CD4-positive, CD25-positive, alpha-beta regulatory T cell (primary cell): ENCODE results near the gene NUP58. TPM values are rescaled to one million over a fixed set of nuclear protein-coding genes. Genes with fewer than 3 reads are reported as not detected.
A peak's percentile ranks its signal among the peaks of the same experiment; 100 is the strongest.

ENCODE experiments used
- ATAC-seq, 2 donors: fragments of 150-1000 bp; cut with Tn5 transposase; one replicate each; pipeline ENCODE4 v1.10.0; 2021; ENCODE audit warnings: low read depth in 2 of 2, moderate number of reproducible peaks in 2 of 2, moderate library complexity in 1 of 2
- DNase-seq, 3 donors: peaks; one replicate each; pipeline versions ENCODE4 v3.0.0 to v3.0.0-alpha.2; 2012 to 2022; ENCODE audit warnings: mixed read lengths in 1 of 3
- H3K27ac ChIP-seq: one replicate; pipeline ENCODE4 v1.7.0; 2013; ENCODE audit warnings: mild to moderate bottlenecking, low read length; ENCODE audit not compliant: insufficient read depth, poor library complexity, severe bottlenecking
- H3K27me3 ChIP-seq: one replicate; pipeline ENCODE4 v1.7.0; 2013; ENCODE audit warnings: low read length; ENCODE audit not compliant: control insufficient read depth, insufficient read depth
- H3K36me3 ChIP-seq: one replicate; pipeline ENCODE4 v1.7.0; 2013; ENCODE audit warnings: mild to moderate bottlenecking, low read length, moderate library complexity; ENCODE audit not compliant: control insufficient read depth, insufficient read depth
- H3K4me1 ChIP-seq: 2 replicates; pipeline ENCODE4 v1.7.0; 2013; ENCODE audit warnings: mild to moderate bottlenecking, low read length; ENCODE audit not compliant: insufficient read depth, control insufficient read depth, poor library complexity, severe bottlenecking
- H3K4me3 ChIP-seq: one replicate; pipeline ENCODE4 v1.7.0; 2013; ENCODE audit warnings: low read depth, mild to moderate bottlenecking, low read length, moderate library complexity
- H3K9me3 ChIP-seq, 2 experiments: 1 replicate in 1 of 2; 2 replicates in 1 of 2; pipeline ENCODE4 v1.7.0; 2013; ENCODE audit warnings: low read length in 2 of 2, mild to moderate bottlenecking in 1 of 2, moderate library complexity in 1 of 2; ENCODE audit not compliant: control insufficient read depth in 2 of 2
- H3K27ac Mint-ChIP-seq, 3 donors: one replicate each; pipeline ENCODE4 v1.8.0; 2020 to 2022; ENCODE audit warnings: mild to moderate bottlenecking in 3 of 3, mixed read lengths in 3 of 3, moderate library complexity in 2 of 3
- H3K27me3 Mint-ChIP-seq: one replicate; pipeline ENCODE4 v1.8.0; 2022; ENCODE audit warnings: mild to moderate bottlenecking, mixed read lengths
- H3K36me3 Mint-ChIP-seq: one replicate; pipeline ENCODE4 v1.8.0; 2020; ENCODE audit warnings: mixed read lengths
- H3K4me1 Mint-ChIP-seq, 4 donors: one replicate each; pipeline ENCODE4 v1.8.0; 2020 to 2022; ENCODE audit warnings: mixed read lengths in 4 of 4, mild to moderate bottlenecking in 1 of 4
- H3K4me3 Mint-ChIP-seq, 4 donors: one replicate each; pipeline ENCODE4 v1.8.0; 2020 to 2022; ENCODE audit warnings: mild to moderate bottlenecking in 4 of 4, mixed read lengths in 4 of 4, moderate library complexity in 3 of 4
- H3K9me3 Mint-ChIP-seq, 7 donors: one replicate each; pipeline ENCODE4 v1.8.0; 2020 to 2022; ENCODE audit warnings: mixed read lengths in 7 of 7, mild to moderate bottlenecking in 3 of 7, moderate library complexity in 2 of 7
- polyA plus RNA-seq, 4 donors: library from polyadenylated mRNA; unstranded; fragments of 300-500 nt; fragmentation: Illumina TruSeq; gene quantifications; one replicate each; pipeline ENCODE4 v1.2.3, GENCODE V29; 2021
- total RNA-seq: library from RNA; stranded (reverse); gene quantifications from one replicate; pipeline ENCODE4 v1.2.3, GENCODE V29; 2022

NUP58 gene
- total and polyA plus RNA-seq, 5 donors from 2014 or later = 17.9 to 77.3 (median 18.8) TPM

- DNase-seq = peak in 1 of 3 donors; percentile 9
- Histone ChIP-seq H3K36me3 (peaks cover 17% of the 10 kb centered on the region), H3K27ac (no peak overlapping the region), H3K4me3 (no peak overlapping the region), H3K27me3 (no peaks in the 10 kb centered on the region), H3K9me3 (no peaks in the 10 kb centered on the region), H3K4me1 (peaks cover 5% of the 10 kb centered on the region)
- Mint-ChIP-seq H3K36me3 (peaks cover 11% of the 10 kb centered on the region), H3K27ac (no peak overlapping the region), H3K9me3 (no peaks in the 10 kb centered on the region), H3K4me1 (peaks cover 40 to 57% (median 51%) of the 10 kb centered on the region in 4 donors), H3K4me3 (no peak overlapping the region), H3K27me3 (no peaks in the 10 kb centered on the region)
- ATAC-seq = peak; percentile 34 to 53
These were observed 24.7 kb upstream of the NUP58 start for GRCh38 chr13:25276748-25277147.

- H3K36me3 ChIP-seq = peaks cover 3% of the 10 kb centered on the region
- H3K4me3 ChIP-seq = no peak overlapping the region
- H3K9me3 Mint-ChIP-seq = no peaks in the 10 kb centered on the region
- H3K4me1 Mint-ChIP-seq = peaks cover 45 to 87% (median 72%) of the 10 kb centered on the region in 4 donors
- DNase-seq (no peak), ATAC-seq (no peak)
- H3K27ac ChIP-seq = no peak overlapping the region
- H3K27me3 ChIP-seq = no peaks in the 10 kb centered on the region
- peaks cover 30% of the 10 kb centered on the region for H3K4me1 ChIP-seq
- no peaks in the 10 kb centered on the region for H3K27me3 Mint-ChIP-seq
- H3K27ac Mint-ChIP-seq = peak overlapping the region in 1 of 3 donors; percentile 15
- no peaks in the 10 kb centered on the region for H3K9me3 ChIP-seq
- peaks cover 16% of the 10 kb centered on the region for H3K36me3 Mint-ChIP-seq
- H3K4me3 Mint-ChIP-seq = peak overlapping the region in 2 of 4 donors; percentile 39 to 67
These were observed 21.0 kb upstream of the NUP58 start for GRCh38 chr13:25280396-25280795.

DNA sequence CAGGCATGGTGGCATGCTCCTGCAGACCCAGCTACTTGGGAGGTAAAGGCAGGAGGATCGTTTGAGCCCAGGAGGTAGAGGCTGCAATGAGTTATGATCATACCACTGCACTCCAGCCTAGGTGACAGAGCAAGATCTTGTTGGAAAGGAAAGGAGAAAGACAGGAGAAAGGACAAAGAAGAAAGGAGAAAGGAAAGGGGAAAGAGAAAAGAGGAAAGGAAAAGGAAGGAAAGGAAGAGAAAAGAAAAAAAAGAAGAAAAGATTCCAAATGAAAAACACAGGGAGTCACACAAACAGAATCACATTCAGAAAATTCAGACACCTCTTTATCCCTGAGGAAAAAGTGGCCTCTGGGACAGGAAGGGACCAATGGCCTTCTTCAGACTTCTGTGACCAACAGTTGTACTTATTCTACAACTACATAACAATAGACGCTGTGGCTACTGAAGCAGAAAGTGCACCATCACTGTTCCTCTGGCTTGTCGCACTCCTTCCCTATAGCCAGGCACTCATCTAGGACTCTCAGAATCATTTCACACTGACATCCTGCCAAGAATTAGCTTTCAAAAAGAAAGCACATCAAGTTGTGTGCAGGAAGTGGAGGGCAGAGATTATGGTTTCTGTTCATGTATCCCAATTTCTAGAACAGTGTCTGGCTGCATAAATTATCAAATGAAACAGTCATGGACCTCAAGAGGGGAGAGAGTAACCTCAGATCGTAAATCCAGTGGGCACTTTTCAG, 20.1 kb upstream of the NUP58 start:
- Histone ChIP-seq H3K27ac (peak overlapping the region; percentile 41), H3K4me3 (no peak overlapping the region), H3K9me3 (no peaks in the 10 kb centered on the region), H3K4me1 (peaks cover 39% of the 10 kb centered on the region), H3K36me3 (peaks cover 3% of the 10 kb centered on the region), H3K27me3 (no peaks in the 10 kb centered on the region)
- ATAC-seq = peak in 1 of 2 donors; percentile 35
- H3K4me3 Mint-ChIP-seq = peak overlapping the region in 3 of 4 donors; percentile 35 to 67 (median 66)
- peak overlapping the region; percentile 15 to 83 (median 64) for H3K27ac Mint-ChIP-seq
- peaks cover 48 to 91% (median 73%) of the 10 kb centered on the region in 4 donors for H3K4me1 Mint-ChIP-seq
- DNase-seq = peak in 1 of 3 donors; percentile 64
- H3K36me3 Mint-ChIP-seq = peaks cover 13% of the 10 kb centered on the region
- H3K27me3 Mint-ChIP-seq = no peaks in the 10 kb centered on the region
- no peaks in the 10 kb centered on the region for H3K9me3 Mint-ChIP-seq

- Mint-ChIP-seq H3K4me3 (peak overlapping the region in 2 of 4 donors; percentile 39 to 67), H3K4me1 (peaks cover 50 to 89% (median 70%) of the 10 kb centered on the region in 4 donors), H3K36me3 (peaks cover 13% of the 10 kb centered on the region), H3K9me3 (no peaks in the 10 kb centered on the region), H3K27ac (peak overlapping the region in 1 of 3 donors; percentile 70), H3K27me3 (no peaks in the 10 kb centered on the region)
- H3K36me3 ChIP-seq = peaks cover 3% of the 10 kb centered on the region
- no peak for DNase-seq
- no peaks in the 10 kb centered on the region for H3K9me3 ChIP-seq
- peak overlapping the region; percentile 41 for H3K27ac ChIP-seq
- H3K4me1 ChIP-seq = peaks cover 45% of the 10 kb centered on the region
- H3K4me3 ChIP-seq = no peak overlapping the region
- no peaks in the 10 kb centered on the region for H3K27me3 ChIP-seq
- no peak for ATAC-seq
These were observed 19.5 kb upstream of the NUP58 start for GRCh38 chr13:25281935-25282332.

DNA sequence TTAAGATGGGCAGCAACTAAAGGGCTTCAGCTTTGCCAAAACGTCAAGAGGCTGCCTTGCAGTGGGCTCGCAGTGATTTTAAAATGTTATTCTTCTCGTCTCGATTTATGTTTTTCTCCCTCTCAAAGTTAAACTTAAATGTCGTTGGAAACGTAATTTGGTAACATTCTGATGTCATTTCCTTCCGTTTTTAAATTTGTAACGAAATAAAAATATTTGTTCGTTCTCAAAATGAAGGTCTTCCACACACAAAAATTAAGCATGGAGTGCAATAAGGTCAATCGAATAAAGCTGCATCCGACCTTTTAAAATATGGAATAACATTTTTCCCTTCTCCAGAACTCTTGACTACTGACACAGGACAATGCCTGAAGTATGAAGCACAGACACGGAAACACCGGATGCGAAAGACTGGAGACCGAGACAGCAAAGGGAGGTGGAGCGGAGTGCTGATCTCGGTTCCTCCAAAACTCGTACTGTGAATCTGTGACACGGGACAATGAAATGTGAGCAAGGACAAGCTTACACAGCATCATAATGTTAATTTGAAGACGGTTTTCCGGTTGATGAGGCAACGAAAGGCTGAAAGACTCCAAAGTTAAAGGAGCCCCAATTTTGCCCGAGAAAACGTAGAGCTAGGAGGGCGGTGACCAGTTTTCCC, 15.0 kb upstream of the NUP58 start:
- Histone ChIP-seq H3K4me3 (peak overlapping the region; percentile 88), H3K36me3 (peaks cover 3% of the 10 kb centered on the region), H3K4me1 (peaks cover 49% of the 10 kb centered on the region), H3K27ac (peak overlapping the region; percentile 99), H3K27me3 (peaks cover 7% of the 10 kb centered on the region), H3K9me3 (no peaks in the 10 kb centered on the region)
- ATAC-seq (peak; percentile 11 to 23), DNase-seq (peak; percentile 30 to 72 (median 64))
- Mint-ChIP-seq H3K4me1 (peaks cover 30 to 57% (median 44%) of the 10 kb centered on the region in 4 donors), H3K36me3 (peaks cover 9% of the 10 kb centered on the region), H3K27me3 (peaks cover 29% of the 10 kb centered on the region), H3K27ac (peak overlapping the region; percentile 96 to 100 (median 96)), H3K4me3 (peak overlapping the region; percentile 96 to 99 (median 98)), H3K9me3 (no peaks in the 10 kb centered on the region)

GRCh38 chr13:25286969-25287961, 14.2 kb upstream of the NUP58 start, which contains the start of gene MTMR6:
Gene MTMR6, minus strand, starts transcription at chr13:25287488. Its CDS starts 241 bp downstream, at chr13:25287247.
- Histone ChIP-seq H3K27me3 (peaks cover 7% of the 10 kb centered on the region), H3K9me3 (no peaks in the 10 kb centered on the region), H3K27ac (peak within 1 kb of the TSS; percentile 99), H3K4me1 (peaks cover 41% of the 10 kb centered on the region), H3K36me3 (peaks cover 3% of the 10 kb centered on the region), H3K4me3 (peak within 1 kb of the TSS; percentile 88)
- Mint-ChIP-seq H3K9me3 (no peaks in the 10 kb centered on the region), H3K4me1 (peaks cover 22 to 52% (median 38%) of the 10 kb centered on the region in 4 donors), H3K4me3 (peak within 1 kb of the TSS; percentile 96 to 99 (median 98)), H3K36me3 (peaks cover 5% of the 10 kb centered on the region), H3K27ac (peak within 1 kb of the TSS; percentile 96 to 100 (median 96)), H3K27me3 (peaks cover 31% of the 10 kb centered on the region)
- ATAC-seq (peak; percentile 91 to 94), DNase-seq (peak; percentile 88 to 92 (median 91))

GRCh38 chr13:25288966-25289365, 12.5 kb upstream of the NUP58 start:
- ATAC-seq (no peak), DNase-seq (no peak)
- Mint-ChIP-seq H3K27ac (no peak overlapping the region), H3K4me1 (peaks cover 12 to 37% (median 26%) of the 10 kb centered on the region in 4 donors), H3K27me3 (peaks cover 33% of the 10 kb centered on the region), H3K4me3 (peak overlapping the region in 2 of 4 donors; percentile 39 to 52), H3K36me3 (no peaks in the 10 kb centered on the region), H3K9me3 (no peaks in the 10 kb centered on the region)
- H3K9me3 ChIP-seq = no peaks in the 10 kb centered on the region
- H3K27me3 ChIP-seq = peaks cover 7% of the 10 kb centered on the region
- no peak overlapping the region for H3K4me3 ChIP-seq
- H3K27ac ChIP-seq = no peak overlapping the region
- no peaks in the 10 kb centered on the region for H3K36me3 ChIP-seq
- peaks cover 34% of the 10 kb centered on the region for H3K4me1 ChIP-seq
